SU-DHL-6 (cell line): ENCODE measurements around the gene NUDT4.

Experiments used
- H2AFZ ChIP-seq: fragments of 200-600 bp; sonication (generic); 2 replicates; pipeline ENCODE4 v1.6.1; 2014; ENCODE audit warnings: low read depth, mild to moderate bottlenecking, moderate library complexity, mixed read lengths, antibody characterized with exemption, low read length; ENCODE audit not compliant: severe bottlenecking
- H3F3A ChIP-seq: fragments of 200-600 bp; shearing (Covaris generic); 2 replicates; pipeline ENCODE4 v1.6.0; 2016; ENCODE audit warnings: antibody characterized with exemption, mild to moderate bottlenecking; ENCODE audit not compliant: insufficient read depth
- H3K27ac ChIP-seq: fragments of 200-600 bp; sonication (generic); 2 replicates; pipeline ENCODE4 v1.5.1; 2016; ENCODE audit warnings: low read depth, mild to moderate bottlenecking, low read length, moderate library complexity, mixed read lengths
- H3K27me3 ChIP-seq: fragments of 200-600 bp; sonication (generic), shearing (Covaris generic); 2 replicates; pipeline ENCODE4 v1.6.0; 2014; ENCODE audit warnings: mild to moderate bottlenecking, low read length
- H3K36me3 ChIP-seq: fragments of 200-600 bp; sonication (generic); 2 replicates; pipeline ENCODE4 v1.6.1; 2014; ENCODE audit warnings: mild to moderate bottlenecking, low read length, mixed read lengths
- H3K4me2 ChIP-seq: fragments of 300-600, 200-600 bp; shearing (Covaris generic), sonication (generic); 2 replicates; pipeline ENCODE4 v1.6.0; 2014; ENCODE audit warnings: low read length, low read depth, mild to moderate bottlenecking; ENCODE audit not compliant: poor library complexity, severe bottlenecking
- H3K4me3 ChIP-seq: fragments of 200-600 bp; sonication (generic); 2 replicates; pipeline ENCODE4 v1.5.1; 2014; ENCODE audit warnings: antibody characterized with exemption, low read length, mild to moderate bottlenecking, mixed read lengths; ENCODE audit not compliant: insufficient read depth, poor library complexity, severe bottlenecking
- H3K79me2 ChIP-seq: fragments of 200-600 bp; sonication (generic); 2 replicates; pipeline ENCODE4 v1.6.1; 2014; ENCODE audit warnings: mild to moderate bottlenecking, low read length, moderate library complexity; ENCODE audit not compliant: insufficient read depth
- H3K9ac ChIP-seq: fragments of 200-600 bp; sonication (generic); 2 replicates; pipeline ENCODE4 v1.7.0; 2014; ENCODE audit warnings: mild to moderate bottlenecking, low read length
- H3K9me2 ChIP-seq: fragments of 200-600 bp; sonication (generic); replicated peaks from 2 replicates; pipeline ENCODE4 v1.6.1; 2014; ENCODE audit warnings: low read length; ENCODE audit not compliant: insufficient read depth
- H3K9me3 ChIP-seq: fragments of 200-600 bp; sonication (generic); 2 replicates; pipeline ENCODE4 v1.6.1; 2014; ENCODE audit warnings: low read length, mixed read lengths; ENCODE audit not compliant: insufficient read depth
- H4K20me1 ChIP-seq: fragments of 200-600 bp; sonication (generic); 2 replicates; pipeline ENCODE4 v1.6.1; 2014; ENCODE audit warnings: low read depth, mild to moderate bottlenecking, antibody characterized with exemption, low read length, moderate library complexity, mixed read lengths
- CTCF ChIP-seq: fragments of 200-600 bp; sonication (generic); IDR thresholded peaks from one replicate; pipeline ENCODE4 v1.5.1; 2017; ENCODE audit warnings: antibody characterized with exemption, mild to moderate bottlenecking, low read length, moderate library complexity; ENCODE audit not compliant: insufficient read depth, poor library complexity, severe bottlenecking
- EZH2phosphoT487 ChIP-seq: fragments of 200-600 bp; sonication (generic), shearing (Covaris generic); conservative IDR thresholded peaks from 2 replicates; pipeline ENCODE4 v1.6.1; 2018; ENCODE audit warnings: mild to moderate bottlenecking, antibody characterized with exemption, low read length, moderate library complexity, mixed read lengths

NUDT4 gene

GRCh38 chr12:93369505-93369904, 8.2 kb upstream of the NUDT4 start:
- Histone ChIP-seq H3K36me3 (no peaks in the 10 kb centered on the region), H3K79me2 (no peaks in the 10 kb centered on the region), H3K9me3 (no peaks in the 10 kb centered on the region), H3F3A (no peaks in the 10 kb centered on the region), H3K27ac (no peak overlapping the region), H3K9ac (no peak overlapping the region), H2AFZ (no peak overlapping the region), H3K27me3 (no peaks in the 10 kb centered on the region), H3K4me3 (no peak overlapping the region), H4K20me1 (no peaks in the 10 kb centered on the region), H3K4me2 (no peak overlapping the region), H3K9me2 (no peaks in the 10 kb centered on the region)
- TF ChIP-seq EZH2phosphoT487 (no peak), CTCF (no peak)

- no peaks in the 10 kb centered on the region for H3K9me3 ChIP-seq
- H3K27ac ChIP-seq: no peak overlapping the region
- H3K9ac ChIP-seq: no peak overlapping the region
- no peaks in the 10 kb centered on the region for H3K79me2 ChIP-seq
- no peaks in the 10 kb centered on the region for H4K20me1 ChIP-seq
- H3K4me2 ChIP-seq: no peak overlapping the region
- no peak overlapping the region for H2AFZ ChIP-seq
- H3K27me3 ChIP-seq: no peaks in the 10 kb centered on the region
- no peak for TF ChIP-seq CTCF
- no peak for TF ChIP-seq EZH2phosphoT487
- H3F3A ChIP-seq: no peaks in the 10 kb centered on the region
- H3K4me3 ChIP-seq: no peak overlapping the region
- H3K36me3 ChIP-seq: no peaks in the 10 kb centered on the region
- no peaks in the 10 kb centered on the region for H3K9me2 ChIP-seq
These were observed 6.8 kb upstream of the NUDT4 start for GRCh38 chr12:93370947-93371346.

- no peaks in the 10 kb centered on the region for H3K9me2 ChIP-seq
- H3K9me3 ChIP-seq: no peaks in the 10 kb centered on the region
- H4K20me1 ChIP-seq: no peaks in the 10 kb centered on the region
- no peak overlapping the region for H3K9ac ChIP-seq
- no peak overlapping the region for H2AFZ ChIP-seq
- H3K27ac ChIP-seq: no peak overlapping the region
- no peak for TF ChIP-seq EZH2phosphoT487
- no peak for TF ChIP-seq CTCF
- no peak overlapping the region for H3K4me2 ChIP-seq
- H3K4me3 ChIP-seq: no peak overlapping the region
- no peaks in the 10 kb centered on the region for H3K27me3 ChIP-seq
- H3K79me2 ChIP-seq: peaks cover 8% of the 10 kb centered on the region
- H3F3A ChIP-seq: no peaks in the 10 kb centered on the region
- no peaks in the 10 kb centered on the region for H3K36me3 ChIP-seq
These were observed 3.6 kb upstream of the NUDT4 start for GRCh38 chr12:93373961-93374656.
